GM13976 (cell line): ENCODE measurements around the gene MB.

Experiments
- DNase-seq: peaks from one replicate; pipeline ENCODE4 v3.0.0; 2012; ENCODE audit warnings: low spot score
- CTCF ChIP-seq: IDR thresholded peaks from 2 replicates; pipeline ENCODE4 v1.5.1; 2012; ENCODE audit warnings: borderline replicate concordance, mild to moderate bottlenecking; ENCODE audit not compliant: insufficient read depth; ENCODE audit errors: extremely low read depth, missing control alignments, control extremely low read depth
- in situ Hi-C: fragments of 300-500 bp; cut with MboI; formaldehyde crosslinking; loops from one replicate; pipeline ENCODE4 v1.12.0; 2022; ENCODE audit warnings: low sequenced_read_pairs, mixed read lengths, inconsistent platforms; ENCODE audit not compliant: unreplicated experiment

MB gene

GRCh38 chr22:35598396-35598710, 18.8 kb downstream of the MB start:
- no peak for TF ChIP-seq CTCF
- in situ Hi-C loops = no loop called here
- no peak for DNase-seq

GRCh38 chr22:35597692-35598395, 19.3 kb downstream of the MB start:
- in situ Hi-C loops = no loop called here
- TF ChIP-seq CTCF = no peak
- DNase-seq = no peak

DNA sequence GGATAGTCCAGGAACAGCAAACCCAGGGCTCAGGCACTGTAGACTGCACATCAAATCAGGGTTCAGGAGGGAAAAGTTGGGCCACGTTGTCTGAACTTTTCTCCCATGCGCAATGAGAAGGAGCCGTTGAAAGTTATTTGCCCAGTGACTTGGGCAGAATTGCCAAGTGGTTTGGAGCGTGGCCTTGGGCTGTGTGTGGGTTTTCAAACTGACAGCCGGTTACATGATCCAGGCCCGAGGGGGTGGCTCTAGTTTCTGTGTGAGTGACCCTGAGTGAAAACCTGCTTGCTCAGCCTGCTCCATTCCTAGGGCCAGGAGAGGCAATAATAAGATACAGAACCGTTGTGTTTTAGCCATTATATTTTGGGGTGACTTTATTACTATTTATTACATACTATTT, 20.3 kb downstream of the MB start:
- TF ChIP-seq CTCF = no peak
- in situ Hi-C loops = no loop called here
- no peak for DNase-seq

GRCh38 chr22:35594686-35595085, 22.4 kb downstream of the MB start:
- DNase-seq = no peak
- TF ChIP-seq CTCF = no peak
- in situ Hi-C loops = no loop called here

- DNase-seq = no peak
- TF ChIP-seq CTCF = no peak
- in situ Hi-C loops = no loop called here
Observed at GRCh38 chr22:35593891-35594470, 23.1 kb downstream of the MB start.

DNA sequence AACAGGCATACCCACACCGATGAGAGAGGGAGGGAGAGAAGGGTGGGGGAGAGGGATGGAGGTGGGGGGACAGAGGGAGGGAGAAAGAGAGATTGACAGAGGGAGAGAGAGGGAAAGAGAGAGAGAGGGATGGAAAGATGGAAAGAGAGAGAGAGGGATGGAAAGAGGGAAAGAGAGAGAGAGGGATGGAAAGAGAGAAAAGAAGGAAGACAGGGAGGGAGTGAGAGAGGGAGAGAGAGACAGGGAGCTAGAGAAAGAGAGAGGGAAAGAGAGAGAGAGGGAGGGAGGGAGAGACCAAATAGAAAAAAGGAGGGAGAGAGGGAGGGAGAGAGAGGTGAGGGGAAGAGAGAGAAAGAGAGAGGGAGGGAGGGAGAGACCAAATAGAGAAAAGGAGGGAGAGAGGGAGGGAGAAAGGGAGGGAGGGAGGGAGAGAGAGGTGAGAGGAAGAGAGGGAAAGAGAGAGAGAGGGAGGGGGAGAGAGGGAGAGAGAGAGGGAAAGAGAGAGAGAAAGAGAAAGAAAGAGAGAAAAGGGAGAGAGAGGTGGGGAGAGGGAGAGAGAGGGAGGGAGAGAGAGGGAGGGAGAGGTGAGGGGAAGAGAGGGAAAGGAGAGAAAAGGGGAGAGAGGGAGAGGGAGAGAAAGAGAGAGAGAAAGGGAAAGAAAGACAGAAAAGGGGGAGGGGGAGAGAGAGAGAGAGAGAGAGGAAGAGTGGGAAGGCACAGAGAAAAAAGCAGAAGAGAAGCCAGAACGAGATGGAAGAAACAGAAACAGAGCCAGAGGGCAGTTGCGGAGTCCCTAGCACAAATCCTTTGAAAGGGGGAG, 23.8 kb downstream of the MB start:
- no peak for DNase-seq
- in situ Hi-C loops = no loop called here
- TF ChIP-seq CTCF = no peak
